Endothelial cell of umbilical vein (primary cell): ENCODE measurements around the gene HPSE2. TPM values are rescaled to one million over a fixed set of nuclear protein-coding genes. Genes with fewer than 3 reads are reported as not detected.

ENCODE experiments used
- BruUV-seq: library from RNA; stranded (reverse); fragments of 400-500 nt; replicated peaks from 2 replicates; lab custom pipeline; 2021; lab: Mats Ljungman, UMichigan
- CTCF ChIA-PET: fragments of 300-600, 350-600 bp; sonication (Branson Sonifier 250); formaldehyde crosslinking; loops from one replicate; lab custom pipeline; 2021; ENCODE audit warnings: antibody characterized with exemption, inconsistent platforms; lab: Charles Lee
- POLR2A ChIA-PET: fragments of 300-600, 350-600 bp; sonication (Branson Sonifier 250); formaldehyde crosslinking; loops from one replicate; lab custom pipeline; 2021; ENCODE audit warnings: antibody characterized with exemption, inconsistent platforms; lab: Charles Lee
- DNase-seq: peaks from one replicate; pipeline ENCODE4 v3.0.0-alpha.2; 2011; ENCODE audit warnings: low read depth, low spot score
- FAIRE-seq: peaks from 2 replicates; lab custom pipeline; 2011; peaks lifted over from hg19 to GRCh38; lab: Jason Lieb, UNC
- H2AFZ ChIP-seq: 2 replicates; pipeline ENCODE4 v1.6.0; 2012; ENCODE audit warnings: low read depth, low read length, control low read depth, inconsistent platforms
- H3K27ac ChIP-seq: 2 replicates; pipeline ENCODE4 v1.5.1; 2011; ENCODE audit warnings: low read depth, mild to moderate bottlenecking, control low read depth, low read length, moderate library complexity; ENCODE audit not compliant: insufficient read depth
- H3K27me3 ChIP-seq, 2 experiments: 2 replicates each; pipeline versions ENCODE4 v1.6.0 to v1.6.1; 2011; ENCODE audit warnings: low read length in 2 of 2, mixed read lengths in 1 of 2; ENCODE audit not compliant: control insufficient read depth in 2 of 2, insufficient read depth in 2 of 2
- H3K36me3 ChIP-seq, 2 experiments: 2 replicates in 1 of 2; 3 replicates in 1 of 2; pipeline ENCODE4 v1.5.1; 2011; ENCODE audit warnings: low read length in 2 of 2, mild to moderate bottlenecking in 1 of 2, moderate library complexity in 1 of 2; ENCODE audit not compliant: control insufficient read depth in 2 of 2, insufficient read depth in 2 of 2; ENCODE audit errors: extremely low read depth in 1 of 2
- H3K4me1 ChIP-seq: 3 replicates; pipeline ENCODE4 v1.5.1; 2011; ENCODE audit warnings: mild to moderate bottlenecking, low read length; ENCODE audit not compliant: control insufficient read depth, insufficient read depth; ENCODE audit errors: extremely low read depth
- H3K4me2 ChIP-seq: 2 replicates; pipeline ENCODE4 v1.6.1; 2011; ENCODE audit warnings: low read length, control low read depth, mixed read lengths; ENCODE audit not compliant: insufficient read depth
- H3K4me3 ChIP-seq, 3 experiments: fragments of 200-600 bp in 1 of 3; sonication (generic), shearing (Covaris generic) in 1 of 3; replicated peaks in 1 of 3; 2 replicates each; pipeline ENCODE4 v1.5.1; 2011 to 2016; ENCODE audit warnings: control low read depth in 3 of 3, low read length in 3 of 3, mild to moderate bottlenecking in 2 of 3, inconsistent platforms in 1 of 3, low read depth in 1 of 3, moderate library complexity in 1 of 3; ENCODE audit not compliant: insufficient read depth in 1 of 3
- H3K79me2 ChIP-seq: 2 replicates; pipeline ENCODE4 v1.6.0; 2012; ENCODE audit warnings: low read length, inconsistent platforms; ENCODE audit not compliant: control insufficient read depth, insufficient read depth
- H3K9ac ChIP-seq: replicated peaks from 2 replicates; pipeline ENCODE3; 2011; ENCODE audit warnings: low read length, control low read depth; ENCODE audit not compliant: insufficient read depth; ENCODE audit errors: extremely low read depth
- H3K9me1 ChIP-seq: replicated peaks from 3 replicates; pipeline ENCODE4 v1.6.0; 2011; ENCODE audit warnings: mild to moderate bottlenecking, low read length; ENCODE audit not compliant: control insufficient read depth, insufficient read depth; ENCODE audit errors: extremely low read depth
- H3K9me3 ChIP-seq: replicated peaks from 2 replicates; pipeline ENCODE4 v1.5.1; 2012; ENCODE audit warnings: low read length, inconsistent platforms; ENCODE audit not compliant: control insufficient read depth, insufficient read depth
- H4K20me1 ChIP-seq: replicated peaks from 2 replicates; pipeline ENCODE3; 2011; ENCODE audit warnings: mild to moderate bottlenecking, low read length; ENCODE audit not compliant: control insufficient read depth, insufficient read depth; ENCODE audit errors: extremely low read depth
- CTCF ChIP-seq, 2 donors: IDR thresholded peaks; 1 replicate in 1 of 2; 2 replicates in 1 of 2; pipeline ENCODE4 v1.5.1; 2011; ENCODE audit warnings: low read length in 2 of 2, mild to moderate bottlenecking in 2 of 2, moderate library complexity in 2 of 2, control low read depth in 1 of 2, inconsistent platforms in 1 of 2, low read depth in 1 of 2; ENCODE audit not compliant: insufficient read depth in 1 of 2; ENCODE audit errors: extremely low read depth in 1 of 2
- GATA2 ChIP-seq: IDR thresholded peaks from 2 replicates; pipeline ENCODE4 v1.7.0; 2011; ENCODE audit warnings: low read depth, mild to moderate bottlenecking, moderate library complexity, mixed read lengths, low read length; ENCODE audit not compliant: insufficient read length, insufficient read depth
- JUN ChIP-seq: IDR thresholded peaks from 2 replicates; pipeline ENCODE4 v1.6.1; 2011; ENCODE audit warnings: borderline replicate concordance, low read depth; ENCODE audit not compliant: insufficient read length, insufficient read depth
- MAX ChIP-seq: IDR thresholded peaks from 2 replicates; pipeline ENCODE4 v1.6.1; 2011; ENCODE audit not compliant: insufficient read depth, insufficient read length
- POLR2A ChIP-seq: IDR thresholded peaks from 2 replicates; pipeline ENCODE4 v1.6.1; 2012; ENCODE audit warnings: low read depth, mild to moderate bottlenecking, control low read depth, low read length
- POLR2AphosphoS5 ChIP-seq: IDR thresholded peaks from 2 replicates; pipeline ENCODE4 v1.6.1; 2012; ENCODE audit warnings: low read depth, mild to moderate bottlenecking, control low read depth, low read length, moderate library complexity; ENCODE audit not compliant: insufficient read depth
- dilution Hi-C: fragments of 300-500 bp; cut with MboI; formaldehyde crosslinking; loops from one replicate; pipeline ENCODE4 v1.15.0; 2019; ENCODE audit warnings: low sequenced_read_pairs; ENCODE audit not compliant: extremely low pct_ligation_motif_present
- intact Hi-C: fragments of 100-400 bp; cut with micrococcal nuclease; formaldehyde crosslinking; loops from one replicate; pipeline ENCODE4 v1.10.0; 2022
- polyA plus RNA-seq, 4 experiments: library from polyadenylated mRNA; depleted of rRNA in 3 of 4; stranded (reverse) in 3 of 4; unstranded in 1 of 4; fragments of >200 nt; gene quantifications; 2 replicates each; pipeline versions ENCODE4 v1.2.1 to v1.2.3, GENCODE V29; 2011 to 2012; ENCODE audit warnings: missing spikeins in 1 of 4
- total RNA-seq: library from RNA; stranded (reverse); gene quantifications from 2 replicates; pipeline ENCODE4 v1.2.3, GENCODE V29; 2021

Gene HPSE2
- total and polyA plus RNA-seq, 2 donors (not counting 3 experiments of a cell fraction or from before 2014, with no cell fraction given) = not detected

- Histone ChIP-seq H3K79me2 (no peaks in the 10 kb centered on the region), H2AFZ (no peak overlapping the region), H3K4me2 (no peak overlapping the region), H3K9me1 (no peaks in the 10 kb centered on the region), H3K4me3 (no peak overlapping the region), H3K27me3 (no peaks in the 10 kb centered on the region), H3K9me3 (no peaks in the 10 kb centered on the region), H3K27ac (no peak overlapping the region), H3K4me1 (peaks cover 18% of the 10 kb centered on the region), H4K20me1 (no peaks in the 10 kb centered on the region), H3K9ac (no peak overlapping the region), H3K36me3 (no peaks in the 10 kb centered on the region)
- no peak for DNase-seq
- ChIA-PET POLR2A (no interaction called here), CTCF (no interaction called here)
- TF ChIP-seq GATA2 (no peak), POLR2AphosphoS5 (no peak), CTCF (IDR thresholded peaks at IDR 0.05; ENCODE audit: extremely low read depth in 1 of 2, insufficient read depth in 1 of 2, low read depth in 1 of 2, low read length in 2 of 2) (no peak), MAX (no peak), POLR2A (no peak), JUN (no peak)
- no peak for FAIRE-seq
- intact Hi-C loops (loop anchor here (10.0 kb wide), 1 partner anchor 931 kb away; no protein-coding TSS in a partner anchor), dilution Hi-C loops (no loop called here)
- no TSS peak for BruUV-seq
Measured at GRCh38 chr10:98463976-98464754, 771.5 kb downstream of the HPSE2 start.
